Measurements from ENCODE around the gene MSI2.

The MSI2 gene

DNA sequence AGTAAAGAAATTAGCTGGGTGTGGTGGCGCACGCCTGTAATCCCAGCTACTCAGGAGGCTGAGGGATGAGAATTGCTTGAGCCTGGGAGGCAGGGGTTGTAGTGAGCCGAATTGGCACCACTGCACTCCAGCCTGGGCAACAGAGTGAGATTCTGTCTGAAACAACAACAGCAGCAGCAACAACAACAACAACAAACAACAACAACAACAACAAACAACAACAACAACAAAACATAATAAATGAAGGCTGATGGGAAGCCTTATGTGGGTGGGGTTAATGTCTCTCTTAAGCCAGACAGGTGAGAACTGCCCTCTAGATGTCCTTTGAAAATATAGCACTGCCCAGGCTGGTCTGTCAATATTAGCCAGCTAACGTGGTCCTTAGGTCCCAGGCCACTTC is 107.3 kb downstream of the MSI2 start:
- no peak overlapping the region for H3K4me3 ChIP-seq (ENCODE audit: low read depth, low read length)
- no peak for DNase-seq (ENCODE audit: low read depth)
- TF ChIP-seq, protein P1, sequence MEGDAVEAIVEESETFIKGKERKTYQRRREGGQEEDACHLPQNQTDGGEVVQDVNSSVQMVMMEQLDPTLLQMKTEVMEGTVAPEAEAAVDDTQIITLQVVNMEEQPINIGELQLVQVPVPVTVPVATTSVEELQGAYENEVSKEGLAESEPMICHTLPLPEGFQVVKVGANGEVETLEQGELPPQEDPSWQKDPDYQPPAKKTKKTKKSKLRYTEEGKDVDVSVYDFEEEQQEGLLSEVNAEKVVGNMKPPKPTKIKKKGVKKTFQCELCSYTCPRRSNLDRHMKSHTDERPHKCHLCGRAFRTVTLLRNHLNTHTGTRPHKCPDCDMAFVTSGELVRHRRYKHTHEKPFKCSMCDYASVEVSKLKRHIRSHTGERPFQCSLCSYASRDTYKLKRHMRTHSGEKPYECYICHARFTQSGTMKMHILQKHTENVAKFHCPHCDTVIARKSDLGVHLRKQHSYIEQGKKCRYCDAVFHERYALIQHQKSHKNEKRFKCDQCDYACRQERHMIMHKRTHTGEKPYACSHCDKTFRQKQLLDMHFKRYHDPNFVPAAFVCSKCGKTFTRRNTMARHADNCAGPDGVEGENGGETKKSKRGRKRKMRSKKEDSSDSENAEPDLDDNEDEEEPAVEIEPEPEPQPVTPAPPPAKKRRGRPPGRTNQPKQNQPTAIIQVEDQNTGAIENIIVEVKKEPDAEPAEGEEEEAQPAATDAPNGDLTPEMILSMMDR (IDR thresholded peaks at IDR 0.05; ENCODE audit: insufficient read depth, low read depth, low read length, missing control alignments) = no peak

DNA sequence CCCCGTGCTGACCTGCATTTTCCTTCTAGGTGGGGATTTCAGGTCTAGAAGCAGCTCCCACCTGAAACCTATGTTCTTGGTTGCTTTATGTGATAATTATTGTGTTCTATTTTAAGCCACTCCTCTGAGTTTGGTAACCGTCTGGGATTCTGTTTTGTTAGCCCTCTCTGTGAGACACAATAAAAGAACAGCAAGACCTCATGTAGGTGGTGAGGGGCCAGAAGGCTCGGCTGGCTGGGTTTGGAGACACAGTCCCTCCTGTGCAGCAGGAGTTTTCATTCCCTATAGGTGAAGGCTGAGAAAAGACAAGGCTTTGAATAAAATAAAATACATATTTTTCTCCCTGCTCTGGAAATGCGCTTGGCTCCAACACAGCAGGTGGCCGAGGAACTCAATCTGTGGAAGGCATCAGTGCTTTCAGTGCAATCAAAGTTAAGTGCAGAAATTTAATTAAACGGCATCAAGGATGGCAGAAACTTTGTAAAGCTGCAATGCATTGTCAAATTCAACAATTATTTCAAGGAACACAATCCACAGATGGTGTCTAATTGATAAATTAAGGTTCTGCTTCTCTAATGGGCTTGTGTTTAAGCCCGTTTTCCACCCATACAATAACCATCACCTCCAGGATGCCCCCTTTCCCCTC is 107.8 kb downstream of the MSI2 start:
- TF ChIP-seq, protein P1 (IDR thresholded peaks at IDR 0.05; ENCODE audit: insufficient read depth, low read depth, low read length, missing control alignments) = no peak
- no peak for DNase-seq (ENCODE audit: low read depth)
- no peak overlapping the region for H3K4me3 ChIP-seq (ENCODE audit: low read depth, low read length)

DNA sequence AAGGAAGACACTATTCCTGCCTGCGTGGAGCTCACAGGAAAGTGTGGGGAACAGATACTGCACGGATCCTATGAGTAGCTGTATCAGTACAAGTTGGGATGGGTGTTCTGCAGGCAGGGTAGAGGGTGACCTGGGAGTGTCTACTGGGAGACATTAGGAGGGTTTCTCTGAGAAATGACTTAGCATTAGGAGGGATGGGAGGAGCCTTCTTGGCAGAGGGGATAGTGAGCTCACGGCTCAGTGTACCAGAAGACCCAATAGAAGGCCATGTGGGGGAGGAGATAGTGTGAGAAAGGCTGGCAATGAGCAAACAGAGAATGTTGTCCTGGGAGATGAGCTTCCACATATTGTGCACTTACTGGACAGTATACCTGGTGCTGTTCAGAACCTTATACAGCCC is 109.1 kb downstream of the MSI2 start:
- H3K4me3 ChIP-seq (ENCODE audit: low read depth, low read length) = no peak overlapping the region
- TF ChIP-seq, protein P1 (IDR thresholded peaks at IDR 0.05; ENCODE audit: insufficient read depth, low read depth, low read length, missing control alignments) = no peak
- no peak for DNase-seq (ENCODE audit: low read depth)

GRCh38 chr17:57366177-57366557 is 109.8 kb downstream of the MSI2 start:
- no peak for DNase-seq (ENCODE audit: low read depth)

GRCh38 chr17:57366558-57367351 is 110.4 kb downstream of the MSI2 start:
- no peak overlapping the region for H3K4me3 ChIP-seq (ENCODE audit: low read depth, low read length)
- TF ChIP-seq, protein P1 (IDR thresholded peaks at IDR 0.05; ENCODE audit: insufficient read depth, low read depth, low read length, missing control alignments) = no peak
- DNase-seq (ENCODE audit: low read depth) = peak; percentile 39

More at GRCh38 chr17:57366177-57366557, 109.8 kb downstream of the MSI2 start:
- TF ChIP-seq, protein P1 (IDR thresholded peaks at IDR 0.05; ENCODE audit: insufficient read depth, low read depth, low read length, missing control alignments) = no peak
- H3K4me3 ChIP-seq (ENCODE audit: low read depth, low read length) = no peak overlapping the region

- H3K4me3 ChIP-seq (ENCODE audit: low read depth, low read length) = no peak overlapping the region
- peak; percentile 70 for DNase-seq (ENCODE audit: low read depth)
- TF ChIP-seq, protein P1 (IDR thresholded peaks at IDR 0.05; ENCODE audit: insufficient read depth, low read depth, low read length, missing control alignments) = no peak
Measured at GRCh38 chr17:57368637-57369336, 112.5 kb downstream of the MSI2 start.
